ENCODE measurements around the gene TNS1. TPM values are rescaled to one million over a fixed set of nuclear protein-coding genes. Genes with fewer than 3 reads are reported as not detected.
"Not testable (repeated sequence)": the region's sequence is repeated elsewhere in the genome, so short reads cannot be mapped to it uniquely, and the experiment has no call there.

The TNS1 gene
- 10 to 100 TPM; 11.0 to 13.5 TPM for total RNA-seq

GRCh38 chr2:218002845-218003180 lies at the start of gene TNS1:
TSS of gene TNS1 (minus strand) at chr2:218002995. CDS start at chr2:218002872, 123 bp downstream.
- POLR2A ChIA-PET = no interaction called here
- Mint-ChIP-seq H3K4me1 (no peaks in the 10 kb centered on the region), H3K4me3 (no peak within 1 kb of the TSS)

GRCh38 chr2:218051903-218052302 lies 49.1 kb upstream of the TNS1 start:
- Mint-ChIP-seq H3K27ac (no peak overlapping the region), H3K4me3 (no peak overlapping the region), H3K4me1 (no peaks in the 10 kb centered on the region), H3K36me3 (ENCODE audit: low read depth) (peaks cover 14% of the 10 kb centered on the region), H3K27me3 (peaks cover 22% of the 10 kb centered on the region), H3K9me3 (peaks cover 11% of the 10 kb centered on the region)
- no peak for DNase-seq
- CTCF ChIA-PET = interaction anchor here (0.6 to 1.1 kb wide), 2 partner anchors 17 to 776 kb away, joined by 5 read pairs; partner anchors contain the start of gene RUFY4
- POLR2A ChIA-PET = no interaction called here

More at GRCh38 chr2:218002845-218003180, at the start of gene TNS1:
- Mint-ChIP-seq H3K27ac (no peak within 1 kb of the TSS), H3K36me3 (ENCODE audit: low read depth) (no peaks in the 10 kb centered on the region), H3K9me3 (no peaks in the 10 kb centered on the region), H3K27me3 (peaks cover 2% of the 10 kb centered on the region)
- CTCF ChIA-PET = no interaction called here
- no peak for DNase-seq

DNA sequence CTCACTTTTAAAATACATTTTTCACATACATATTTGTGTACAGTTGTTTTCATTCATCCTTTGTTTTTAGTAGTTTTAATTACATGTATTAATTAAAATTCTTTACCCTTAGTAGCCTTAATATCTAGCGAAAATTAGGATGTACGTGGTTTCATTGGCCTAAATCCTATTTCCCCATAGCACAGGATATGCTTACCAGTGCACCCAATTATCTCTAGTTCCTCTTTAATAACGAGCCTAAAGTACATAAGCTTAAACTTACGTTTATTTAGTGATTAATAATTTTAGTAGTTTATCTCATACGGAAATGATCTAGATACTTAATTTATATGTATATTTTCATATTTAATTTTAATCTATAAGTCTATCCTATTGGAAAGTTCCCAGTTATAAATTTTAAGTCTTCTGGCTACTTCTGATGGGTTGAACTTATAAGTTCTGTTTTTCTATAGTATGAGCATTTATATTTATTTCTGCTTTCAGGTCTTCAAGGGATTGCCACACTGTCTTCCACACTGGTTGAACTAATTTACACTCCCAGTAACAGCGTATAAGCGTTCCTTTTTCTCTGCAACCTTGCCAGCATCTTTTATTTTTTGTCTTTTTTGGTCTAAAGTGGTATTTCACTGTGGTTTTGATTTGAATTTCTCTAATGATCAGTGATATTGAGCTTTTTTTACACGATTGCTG lies 44.9 kb upstream of the TNS1 start:
- H3K4me3 Mint-ChIP-seq = no peak overlapping the region
- peaks cover 22% of the 10 kb centered on the region for H3K27me3 Mint-ChIP-seq
- ChIA-PET CTCF (no interaction called here), POLR2A (no interaction called here)
- H3K4me1 Mint-ChIP-seq = peaks cover 3% of the 10 kb centered on the region
- H3K27ac Mint-ChIP-seq = no peak overlapping the region
- peaks cover 23% of the 10 kb centered on the region for H3K9me3 Mint-ChIP-seq
- H3K36me3 Mint-ChIP-seq (ENCODE audit: low read depth) = peaks cover 31% of the 10 kb centered on the region
- no peak for DNase-seq

DNA sequence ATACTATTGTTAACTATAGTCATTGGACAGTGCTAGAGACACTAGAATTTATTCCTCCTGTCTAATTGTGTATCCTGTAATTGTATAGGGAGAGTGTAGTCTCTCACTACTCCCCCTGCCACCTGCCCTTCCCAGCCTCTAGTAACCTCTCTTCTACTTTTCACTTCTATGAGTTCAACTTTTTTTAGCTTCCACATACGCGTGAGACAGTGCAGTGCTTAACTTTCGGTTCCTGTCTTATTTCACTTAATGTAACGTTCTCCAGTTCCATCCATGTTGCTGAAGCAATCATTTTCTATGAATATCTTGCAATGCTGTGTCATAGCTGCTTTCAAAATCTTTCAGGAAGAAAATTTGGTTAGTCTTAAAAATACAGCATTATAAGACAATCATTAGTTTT lies 43.4 kb upstream of the TNS1 start:
- Mint-ChIP-seq H3K9me3 (peaks cover 27% of the 10 kb centered on the region), H3K27me3 (peaks cover 17% of the 10 kb centered on the region), H3K4me3 (no peak overlapping the region), H3K27ac (no peak overlapping the region), H3K36me3 (ENCODE audit: low read depth) (peaks cover 41% of the 10 kb centered on the region), H3K4me1 (peaks cover 14% of the 10 kb centered on the region)
- ChIA-PET CTCF (interaction anchor here (2.2 kb wide), 1 partner anchor 13 kb away, joined by 6 read pairs; no protein-coding TSS in a partner anchor), POLR2A (no interaction called here)
- no peak for DNase-seq

GRCh38 chr2:218044599-218044998 lies 41.8 kb upstream of the TNS1 start:
- DNase-seq, POLR2A ChIA-PET, H3K4me3 Mint-ChIP-seq, H3K27ac Mint-ChIP-seq: not testable (repeated sequence)
- Mint-ChIP-seq H3K4me1 (peaks cover 29% of the 10 kb centered on the region), H3K36me3 (ENCODE audit: low read depth) (peaks cover 43% of the 10 kb centered on the region), H3K9me3 (peaks cover 27% of the 10 kb centered on the region), H3K27me3 (peaks cover 12% of the 10 kb centered on the region)
- CTCF ChIA-PET = interaction anchor here (1.5 to 2.2 kb wide), 2 partner anchors 9 to 11 kb away, joined by 4 to 6 read pairs; no protein-coding TSS in a partner anchor

- Mint-ChIP-seq H3K27me3 (peaks cover 13% of the 10 kb centered on the region), H3K4me1 (peaks cover 37% of the 10 kb centered on the region)
- CTCF ChIA-PET = interaction anchor here (0.7 to 1.5 kb wide), 2 partner anchors 9 to 68 kb away, joined by 3 to 7 read pairs; no protein-coding TSS in a partner anchor
Measured at GRCh38 chr2:218043701-218044109, 40.9 kb upstream of the TNS1 start.

DNA sequence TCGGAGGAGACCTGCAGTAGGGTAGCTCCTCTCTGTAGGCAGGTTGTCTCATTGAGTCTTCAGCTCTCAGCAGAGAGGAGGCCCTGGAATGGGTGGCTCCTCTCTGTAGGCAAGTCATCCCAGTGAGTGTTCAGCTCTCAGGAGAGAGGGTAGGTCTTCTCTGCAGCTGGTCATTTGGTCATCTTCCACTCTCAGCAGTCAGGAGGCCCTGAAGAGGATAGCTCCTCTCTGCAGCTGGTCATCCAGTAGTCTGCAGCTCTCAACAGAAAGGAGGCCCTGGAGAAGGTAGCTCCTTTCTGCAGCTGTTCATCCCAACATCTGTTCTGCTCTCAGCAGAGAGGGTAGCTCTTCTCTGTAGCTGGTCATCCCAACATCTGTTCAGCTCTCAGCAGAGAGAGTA lies 40.3 kb upstream of the TNS1 start:
- Mint-ChIP-seq H3K4me3 (no peak overlapping the region), H3K4me1 (peaks cover 41% of the 10 kb centered on the region), H3K9me3 (peaks cover 32% of the 10 kb centered on the region), H3K27me3 (peaks cover 9% of the 10 kb centered on the region), H3K27ac (peak overlapping the region; percentile 87), H3K36me3 (ENCODE audit: low read depth) (peaks cover 43% of the 10 kb centered on the region)
- ChIA-PET CTCF (interaction anchor here (0.7 to 2.2 kb wide), 4 partner anchors 8 to 258 kb away, joined by 3 to 7 read pairs (median 4); no protein-coding TSS in a partner anchor), POLR2A (no interaction called here)
- no peak for DNase-seq

More at GRCh38 chr2:218043701-218044109, 40.9 kb upstream of the TNS1 start:
- H3K36me3 Mint-ChIP-seq (ENCODE audit: low read depth) = peaks cover 43% of the 10 kb centered on the region
- no peak for DNase-seq
- peaks cover 32% of the 10 kb centered on the region for H3K9me3 Mint-ChIP-seq
- POLR2A ChIA-PET = no interaction called here
- peak overlapping the region; percentile 61 for H3K27ac Mint-ChIP-seq
- no peak overlapping the region for H3K4me3 Mint-ChIP-seq

DNA sequence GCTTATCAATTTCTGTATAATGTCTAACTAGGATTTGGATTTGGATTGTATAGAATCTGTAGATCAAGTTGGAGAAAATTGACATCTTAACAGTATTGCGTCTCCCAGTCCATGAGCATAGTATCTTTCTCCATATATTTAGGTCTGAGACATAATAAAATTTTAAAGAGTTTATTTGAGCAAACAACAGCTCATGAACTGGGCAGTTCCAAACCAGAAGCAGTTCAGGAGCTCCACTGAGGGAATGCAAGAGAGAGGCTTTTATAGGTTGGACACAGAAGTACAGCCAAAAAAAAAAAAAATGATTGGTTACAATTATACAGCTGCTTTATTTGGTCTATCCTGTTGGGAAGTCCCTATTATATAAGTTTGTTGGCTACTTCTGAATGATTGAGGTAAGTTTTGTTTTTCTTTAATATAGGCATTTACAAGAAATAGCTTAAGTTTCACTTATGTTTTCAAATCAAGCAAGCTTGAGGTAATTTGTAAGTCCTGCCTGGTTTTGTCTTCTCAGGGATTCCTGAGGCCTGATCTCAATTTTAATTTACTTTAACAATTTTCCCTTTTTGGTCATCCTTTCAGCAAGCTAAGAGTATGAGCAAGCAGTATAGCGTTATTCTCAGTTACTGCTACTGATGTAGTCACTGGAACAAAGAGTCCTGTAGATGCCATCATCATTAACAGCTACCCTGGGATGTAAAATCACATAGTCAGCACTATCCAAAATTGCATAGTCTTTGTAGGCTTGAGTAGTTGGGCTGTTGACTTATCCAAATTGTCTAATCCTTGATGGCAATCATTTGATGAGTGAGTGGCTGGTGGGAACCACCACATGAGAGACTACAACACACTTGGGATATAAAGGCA lies 38.7 kb upstream of the TNS1 start:
- H3K4me1 Mint-ChIP-seq = peaks cover 49% of the 10 kb centered on the region
- no peak for DNase-seq
- H3K27ac Mint-ChIP-seq = peak overlapping the region; percentile 87
- H3K27me3 Mint-ChIP-seq = peaks cover 6% of the 10 kb centered on the region
- ChIA-PET POLR2A (no interaction called here), CTCF (interaction anchor here (0.6 to 2.2 kb wide), 7 partner anchors 17 to 256 kb away, joined by 3 to 5 read pairs (median 3); partner anchors contain the start of gene RUFY4)
- peaks cover 32% of the 10 kb centered on the region for H3K9me3 Mint-ChIP-seq
- H3K36me3 Mint-ChIP-seq (ENCODE audit: low read depth) = peaks cover 43% of the 10 kb centered on the region
- H3K4me3 Mint-ChIP-seq = no peak overlapping the region

- CTCF ChIA-PET = interaction anchor here (0.6 to 1.4 kb wide), 7 partner anchors 17 to 252 kb away, joined by 3 to 4 read pairs (median 3); partner anchors contain the start of gene RUFY4
- Mint-ChIP-seq H3K9me3 (peaks cover 32% of the 10 kb centered on the region), H3K4me3 (no peak overlapping the region), H3K27me3 (peaks cover 6% of the 10 kb centered on the region), H3K4me1 (peaks cover 51% of the 10 kb centered on the region), H3K36me3 (ENCODE audit: low read depth) (peaks cover 41% of the 10 kb centered on the region), H3K27ac (peak overlapping the region; percentile 87)
- DNase-seq = no peak
- POLR2A ChIA-PET = no interaction called here
Measured at GRCh38 chr2:218040883-218041282, 38.1 kb upstream of the TNS1 start.

DNA sequence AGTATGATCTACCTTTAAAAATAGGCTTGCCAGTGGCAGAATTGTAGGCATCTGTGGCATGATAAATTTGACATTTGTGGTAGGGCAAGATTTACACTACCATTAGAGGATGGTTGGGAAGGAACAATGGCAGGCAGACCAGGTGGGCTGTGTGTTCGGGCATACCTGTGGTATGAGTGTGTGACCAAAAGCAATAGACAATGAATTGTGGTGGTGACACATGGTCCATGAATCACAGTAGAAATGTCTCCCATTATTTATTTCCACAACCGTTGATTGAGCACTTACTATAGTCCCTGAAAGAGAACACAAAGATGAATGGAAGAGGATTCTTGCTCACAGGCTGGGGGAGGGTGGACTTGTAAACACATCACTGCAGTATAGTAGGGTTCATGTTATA lies 36.4 kb upstream of the TNS1 start:
- peaks cover 23% of the 10 kb centered on the region for H3K9me3 Mint-ChIP-seq
- ChIA-PET CTCF (interaction anchor here (1.4 kb wide), 1 partner anchor 253 kb away, joined by 5 read pairs; no protein-coding TSS in a partner anchor), POLR2A (no interaction called here)
- peaks cover 63% of the 10 kb centered on the region for H3K4me1 Mint-ChIP-seq
- H3K4me3 Mint-ChIP-seq = no peak overlapping the region
- peaks cover 33% of the 10 kb centered on the region for H3K36me3 Mint-ChIP-seq (ENCODE audit: low read depth)
- DNase-seq = no peak
- H3K27ac Mint-ChIP-seq = peak overlapping the region; percentile 52
- H3K27me3 Mint-ChIP-seq = peaks cover 6% of the 10 kb centered on the region

DNA sequence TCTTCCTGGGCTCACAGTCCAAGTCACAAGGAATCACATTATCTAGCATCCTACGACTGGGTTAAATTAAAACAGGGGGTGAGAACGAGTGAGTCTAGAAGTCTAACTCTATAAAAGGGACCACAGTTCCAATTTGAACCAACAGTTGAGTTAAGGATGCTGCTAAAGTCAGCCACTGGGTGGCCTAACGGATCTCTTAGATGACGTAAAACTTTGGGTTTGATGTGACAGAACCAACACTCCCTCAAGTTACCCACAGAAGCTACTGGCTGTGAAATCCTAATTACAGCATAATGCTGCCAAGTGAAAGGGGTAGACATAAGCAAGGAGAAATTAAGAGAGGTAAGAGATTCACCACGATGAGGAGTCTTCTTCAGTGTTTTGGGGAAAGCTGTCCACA lies 33.6 kb upstream of the TNS1 start:
- no peak overlapping the region for H3K4me3 Mint-ChIP-seq
- H3K27me3 Mint-ChIP-seq = peaks cover 6% of the 10 kb centered on the region
- ChIA-PET POLR2A (no interaction called here), CTCF (interaction anchor here (0.6 to 1.6 kb wide), 2 partner anchors 10 to 686 kb away, joined by 3 to 5 read pairs; no protein-coding TSS in a partner anchor)
- H3K9me3 Mint-ChIP-seq = peaks cover 15% of the 10 kb centered on the region
- DNase-seq = no peak
- H3K27ac Mint-ChIP-seq = peak overlapping the region; percentile 78
- peaks cover 14% of the 10 kb centered on the region for H3K36me3 Mint-ChIP-seq (ENCODE audit: low read depth)
- H3K4me1 Mint-ChIP-seq = peaks cover 56% of the 10 kb centered on the region

DNA sequence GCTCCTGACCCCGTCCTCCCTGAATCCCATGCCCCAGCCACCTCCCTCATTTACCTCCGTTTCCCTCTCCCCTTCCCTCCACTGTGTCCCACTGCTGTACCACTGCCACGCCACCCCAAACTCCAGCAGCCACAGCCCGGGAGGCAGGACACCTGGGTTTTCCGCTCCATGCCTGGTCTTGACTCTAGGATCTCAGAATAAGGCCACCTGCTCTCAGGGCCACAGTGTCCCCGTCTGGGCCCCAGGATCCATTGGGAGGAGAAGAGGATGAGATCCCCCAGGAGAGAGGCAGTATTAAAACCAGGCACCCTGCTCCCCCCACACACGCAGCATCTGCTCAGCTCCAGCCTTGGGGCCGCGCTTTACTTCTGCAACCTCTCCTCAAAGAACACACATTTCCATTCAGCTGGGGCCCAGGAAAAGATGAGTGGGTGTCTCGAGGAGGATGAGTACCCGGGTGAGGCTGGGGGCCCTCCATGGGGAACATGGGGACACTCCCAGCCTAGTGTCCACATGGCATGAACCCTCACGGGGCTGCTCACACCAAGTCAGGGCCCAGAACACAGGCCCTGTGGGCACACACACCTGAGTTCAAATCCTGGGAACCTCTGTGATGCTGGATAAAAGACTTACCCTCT lies 32.8 kb upstream of the TNS1 start:
- peaks cover 8% of the 10 kb centered on the region for H3K36me3 Mint-ChIP-seq (ENCODE audit: low read depth)
- ChIA-PET CTCF (interaction anchor here (1.1 to 1.8 kb wide), 7 partner anchors 8 to 250 kb away, joined by 3 to 7 read pairs (median 4); no protein-coding TSS in a partner anchor), POLR2A (no interaction called here)
- H3K4me3 Mint-ChIP-seq = peak overlapping the region; percentile 65
- H3K4me1 Mint-ChIP-seq = peaks cover 48% of the 10 kb centered on the region
- peaks cover 6% of the 10 kb centered on the region for H3K27me3 Mint-ChIP-seq
- no peak for DNase-seq
- peak overlapping the region; percentile 78 for H3K27ac Mint-ChIP-seq
- peaks cover 7% of the 10 kb centered on the region for H3K9me3 Mint-ChIP-seq
